ENCODE results near the gene PLCB4. TPM values are rescaled to one million over a fixed set of nuclear protein-coding genes. Genes with fewer than 3 reads are reported as not detected.

Gene PLCB4
- total RNA-seq, 2 experiments from 2014 or later = not detected

DNA sequence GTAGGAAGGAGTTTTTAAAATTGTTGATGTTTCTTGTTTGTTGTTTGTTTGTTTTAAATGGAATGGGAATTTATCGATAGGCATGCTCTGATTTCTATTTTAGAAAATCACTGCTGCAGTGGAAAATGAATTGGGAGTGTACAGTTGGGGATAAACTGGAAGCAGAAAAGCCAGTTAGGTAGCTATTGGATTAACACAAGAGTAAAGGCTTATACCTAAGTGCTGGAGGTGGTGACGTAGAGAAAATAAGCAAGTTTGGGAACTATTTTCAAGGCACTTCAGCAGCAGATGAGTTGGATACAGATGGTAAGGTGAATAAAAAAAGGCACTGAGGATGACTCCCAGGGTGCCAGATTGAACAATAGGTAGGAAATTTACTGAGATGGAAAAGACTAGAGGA, 164.9 kb downstream of the PLCB4 start:
- H3K27ac ChIP-seq (ENCODE audit: low read depth, low read length, poor library complexity, severe bottlenecking) = no peak overlapping the region
- H3K9me3 ChIP-seq (ENCODE audit: low read length) = no peaks in the 10 kb centered on the region
- ChIA-PET CTCF (ENCODE audit: unreplicated experiment) (no interaction called here), POLR2A (no interaction called here)
- no peak overlapping the region for H2AFZ ChIP-seq (ENCODE audit: low read length)
- H4K20me1 ChIP-seq (ENCODE audit: insufficient read depth, low read length) = no peaks in the 10 kb centered on the region
- no TSS peak for BruUV-seq (replicated peaks)
- intact Hi-C loops (cut with micrococcal nuclease; ENCODE audit: unreplicated experiment) = no loop called here
- no peak overlapping the region for H3K4me2 ChIP-seq (ENCODE audit: low read length)
- H3K4me1 ChIP-seq (ENCODE audit: insufficient read depth, low read length, poor library complexity, severe bottlenecking) = no peaks in the 10 kb centered on the region
- no peaks in the 10 kb centered on the region for H3K9me2 ChIP-seq (ENCODE audit: insufficient read depth, low read length)
- H3K4me3 ChIP-seq (ENCODE audit: low read depth, low read length, poor library complexity, severe bottlenecking) = no peak overlapping the region
- no peaks in the 10 kb centered on the region for H3K79me2 ChIP-seq (ENCODE audit: insufficient read depth, low read depth, low read length)
- no peak for TF ChIP-seq EZH2phosphoT487 (IDR thresholded peaks at IDR 0.05; ENCODE audit: borderline replicate concordance, low read depth, low read length)
- TF ChIP-seq, protein P1, sequence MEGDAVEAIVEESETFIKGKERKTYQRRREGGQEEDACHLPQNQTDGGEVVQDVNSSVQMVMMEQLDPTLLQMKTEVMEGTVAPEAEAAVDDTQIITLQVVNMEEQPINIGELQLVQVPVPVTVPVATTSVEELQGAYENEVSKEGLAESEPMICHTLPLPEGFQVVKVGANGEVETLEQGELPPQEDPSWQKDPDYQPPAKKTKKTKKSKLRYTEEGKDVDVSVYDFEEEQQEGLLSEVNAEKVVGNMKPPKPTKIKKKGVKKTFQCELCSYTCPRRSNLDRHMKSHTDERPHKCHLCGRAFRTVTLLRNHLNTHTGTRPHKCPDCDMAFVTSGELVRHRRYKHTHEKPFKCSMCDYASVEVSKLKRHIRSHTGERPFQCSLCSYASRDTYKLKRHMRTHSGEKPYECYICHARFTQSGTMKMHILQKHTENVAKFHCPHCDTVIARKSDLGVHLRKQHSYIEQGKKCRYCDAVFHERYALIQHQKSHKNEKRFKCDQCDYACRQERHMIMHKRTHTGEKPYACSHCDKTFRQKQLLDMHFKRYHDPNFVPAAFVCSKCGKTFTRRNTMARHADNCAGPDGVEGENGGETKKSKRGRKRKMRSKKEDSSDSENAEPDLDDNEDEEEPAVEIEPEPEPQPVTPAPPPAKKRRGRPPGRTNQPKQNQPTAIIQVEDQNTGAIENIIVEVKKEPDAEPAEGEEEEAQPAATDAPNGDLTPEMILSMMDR (conservative IDR thresholded peaks at IDR 0.05; ENCODE audit: low read length) = no peak
- DNase-seq (ENCODE audit: low spot score) = no peak
- no peaks in the 10 kb centered on the region for H3K36me3 ChIP-seq (ENCODE audit: insufficient read depth, low read length)

DNA sequence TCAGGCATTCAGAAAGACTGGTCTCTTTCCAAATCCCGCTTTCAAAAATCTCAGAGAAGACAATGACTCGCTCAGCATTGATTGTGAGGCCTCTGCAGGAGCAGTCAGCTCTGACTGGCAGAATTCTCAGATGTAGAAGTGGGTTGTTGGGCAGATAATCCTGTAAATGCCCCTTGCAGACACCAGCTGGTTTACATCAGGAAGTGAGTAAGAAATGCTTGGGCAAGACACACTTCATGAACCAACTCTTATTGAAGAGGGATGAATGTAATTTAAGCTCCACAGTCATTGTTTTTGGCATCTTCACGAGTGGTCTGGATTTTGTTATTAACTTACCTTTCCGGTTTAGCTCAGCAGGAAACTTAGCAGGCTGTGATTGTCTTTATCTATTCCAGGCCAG, 166.6 kb downstream of the PLCB4 start:
- CTCF ChIA-PET (ENCODE audit: unreplicated experiment) = no interaction called here
- H3K36me3 ChIP-seq (ENCODE audit: insufficient read depth, low read length) = no peaks in the 10 kb centered on the region
- DNase-seq (ENCODE audit: low spot score) = no peak
- POLR2A ChIA-PET = no interaction called here
- no peak overlapping the region for H2AFZ ChIP-seq (ENCODE audit: low read length)
- BruUV-seq (replicated peaks) = no TSS peak
- H3K9me2 ChIP-seq (ENCODE audit: insufficient read depth, low read length) = no peaks in the 10 kb centered on the region
- no peaks in the 10 kb centered on the region for H3K79me2 ChIP-seq (ENCODE audit: insufficient read depth, low read depth, low read length)
- H3K27ac ChIP-seq (ENCODE audit: low read depth, low read length, poor library complexity, severe bottlenecking) = no peak overlapping the region
- no peaks in the 10 kb centered on the region for H4K20me1 ChIP-seq (ENCODE audit: insufficient read depth, low read length)
- H3K4me3 ChIP-seq (ENCODE audit: low read depth, low read length, poor library complexity, severe bottlenecking) = no peak overlapping the region
- H3K4me1 ChIP-seq (ENCODE audit: insufficient read depth, low read length, poor library complexity, severe bottlenecking) = no peaks in the 10 kb centered on the region
- no peaks in the 10 kb centered on the region for H3K9me3 ChIP-seq (ENCODE audit: low read length)
- TF ChIP-seq EZH2phosphoT487 (IDR thresholded peaks at IDR 0.05; ENCODE audit: borderline replicate concordance, low read depth, low read length) = no peak
- TF ChIP-seq, protein P1 (conservative IDR thresholded peaks at IDR 0.05; ENCODE audit: low read length) = no peak
- no peak overlapping the region for H3K4me2 ChIP-seq (ENCODE audit: low read length)
- intact Hi-C loops (cut with micrococcal nuclease; ENCODE audit: unreplicated experiment) = no loop called here

DNA sequence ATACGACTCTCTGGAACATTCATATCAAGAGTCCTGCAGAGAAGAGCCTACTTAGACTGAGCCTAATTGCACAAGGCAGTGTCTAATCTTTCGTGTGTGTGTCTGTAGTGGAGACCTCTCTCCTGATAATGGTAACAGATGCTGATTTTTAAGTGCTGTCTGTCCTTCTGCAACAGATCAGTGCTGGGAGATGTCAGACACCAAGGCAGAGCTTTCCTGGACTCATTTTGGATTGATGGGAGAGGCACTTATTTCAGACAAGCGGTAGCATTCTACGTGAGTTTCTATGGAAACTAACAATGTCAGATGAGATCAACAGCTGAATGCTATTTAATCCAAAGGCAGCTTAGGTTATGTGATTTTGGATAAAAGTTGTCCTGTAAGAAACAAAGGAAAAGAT, 167.6 kb downstream of the PLCB4 start:
- Histone ChIP-seq H3K4me1 (ENCODE audit: insufficient read depth, low read length, poor library complexity, severe bottlenecking) (no peaks in the 10 kb centered on the region), H3K4me2 (ENCODE audit: low read length) (no peak overlapping the region), H3K36me3 (ENCODE audit: insufficient read depth, low read length) (no peaks in the 10 kb centered on the region), H3K9me2 (ENCODE audit: insufficient read depth, low read length) (no peaks in the 10 kb centered on the region), H3K79me2 (ENCODE audit: insufficient read depth, low read depth, low read length) (no peaks in the 10 kb centered on the region), H4K20me1 (ENCODE audit: insufficient read depth, low read length) (no peaks in the 10 kb centered on the region), H3K4me3 (ENCODE audit: low read depth, low read length, poor library complexity, severe bottlenecking) (no peak overlapping the region), H3K9me3 (ENCODE audit: low read length) (no peaks in the 10 kb centered on the region), H2AFZ (ENCODE audit: low read length) (no peak overlapping the region), H3K27ac (ENCODE audit: low read depth, low read length, poor library complexity, severe bottlenecking) (no peak overlapping the region)
- no peak for DNase-seq (ENCODE audit: low spot score)
- POLR2A ChIA-PET = no interaction called here
- TF ChIP-seq, protein P1 (conservative IDR thresholded peaks at IDR 0.05; ENCODE audit: low read length) = no peak
- TF ChIP-seq EZH2phosphoT487 (IDR thresholded peaks at IDR 0.05; ENCODE audit: borderline replicate concordance, low read depth, low read length) = no peak
- intact Hi-C loops (cut with micrococcal nuclease; ENCODE audit: unreplicated experiment) = no loop called here
- no TSS peak for BruUV-seq (replicated peaks)
- CTCF ChIA-PET (ENCODE audit: unreplicated experiment) = no interaction called here

Data from OCI-LY7 (cell line).